Measurements from ENCODE around the gene BCKDK. TPM values are rescaled to one million over a fixed set of nuclear protein-coding genes. Genes with fewer than 3 reads are reported as not detected.

Gene BCKDK
- total and polyA plus RNA-seq, 2 of the 13 experiments (the other 11 are each of a cell fraction or from before 2014, with no cell fraction given) = 24.9 to 42.6 TPM

DNA sequence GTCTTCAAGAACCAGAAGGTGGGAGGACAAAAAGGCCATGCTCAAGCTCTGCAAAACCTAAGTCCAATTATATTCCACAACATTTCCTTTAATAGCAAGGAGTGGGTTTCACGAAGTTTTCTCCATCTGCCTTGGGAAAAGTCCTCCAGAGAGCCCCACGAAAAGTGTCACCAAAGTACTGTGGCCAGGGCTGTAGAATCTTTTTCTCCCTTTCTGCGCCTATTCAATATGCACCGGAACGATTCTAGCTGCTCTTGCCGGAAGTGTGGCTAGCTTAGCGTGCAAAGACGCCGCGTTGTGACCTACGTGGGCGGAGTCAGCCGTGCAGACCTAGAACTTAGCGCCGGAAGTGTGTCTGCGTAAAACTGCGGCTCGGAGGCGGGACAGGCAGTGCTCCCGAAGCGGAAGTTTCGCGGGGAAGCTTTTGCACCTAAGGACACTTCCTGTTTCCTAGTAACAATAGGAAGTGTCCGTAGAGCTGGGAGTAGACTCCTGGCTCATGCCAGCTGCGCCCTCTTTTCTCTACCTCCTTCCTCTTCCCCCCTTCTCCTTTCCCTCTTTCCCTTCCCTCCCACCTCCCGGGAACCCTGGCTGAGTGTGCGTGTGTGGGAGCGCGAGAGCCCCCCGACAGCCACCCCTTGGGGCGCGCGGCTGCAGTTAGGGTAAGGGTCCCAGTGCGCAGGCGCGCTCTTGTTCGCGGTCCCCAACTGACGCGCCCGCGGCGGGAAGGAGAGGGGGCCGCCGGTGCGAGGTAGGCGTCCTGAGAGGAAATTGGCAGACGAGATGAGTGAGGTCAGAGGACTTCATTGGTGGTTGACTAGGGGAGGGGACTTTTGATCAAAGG lies 34.0 kb upstream of the BCKDK start, which contains the start of the genes ZNF646 and ZNF668 (continued):
- TF ChIP-seq, protein P1, sequence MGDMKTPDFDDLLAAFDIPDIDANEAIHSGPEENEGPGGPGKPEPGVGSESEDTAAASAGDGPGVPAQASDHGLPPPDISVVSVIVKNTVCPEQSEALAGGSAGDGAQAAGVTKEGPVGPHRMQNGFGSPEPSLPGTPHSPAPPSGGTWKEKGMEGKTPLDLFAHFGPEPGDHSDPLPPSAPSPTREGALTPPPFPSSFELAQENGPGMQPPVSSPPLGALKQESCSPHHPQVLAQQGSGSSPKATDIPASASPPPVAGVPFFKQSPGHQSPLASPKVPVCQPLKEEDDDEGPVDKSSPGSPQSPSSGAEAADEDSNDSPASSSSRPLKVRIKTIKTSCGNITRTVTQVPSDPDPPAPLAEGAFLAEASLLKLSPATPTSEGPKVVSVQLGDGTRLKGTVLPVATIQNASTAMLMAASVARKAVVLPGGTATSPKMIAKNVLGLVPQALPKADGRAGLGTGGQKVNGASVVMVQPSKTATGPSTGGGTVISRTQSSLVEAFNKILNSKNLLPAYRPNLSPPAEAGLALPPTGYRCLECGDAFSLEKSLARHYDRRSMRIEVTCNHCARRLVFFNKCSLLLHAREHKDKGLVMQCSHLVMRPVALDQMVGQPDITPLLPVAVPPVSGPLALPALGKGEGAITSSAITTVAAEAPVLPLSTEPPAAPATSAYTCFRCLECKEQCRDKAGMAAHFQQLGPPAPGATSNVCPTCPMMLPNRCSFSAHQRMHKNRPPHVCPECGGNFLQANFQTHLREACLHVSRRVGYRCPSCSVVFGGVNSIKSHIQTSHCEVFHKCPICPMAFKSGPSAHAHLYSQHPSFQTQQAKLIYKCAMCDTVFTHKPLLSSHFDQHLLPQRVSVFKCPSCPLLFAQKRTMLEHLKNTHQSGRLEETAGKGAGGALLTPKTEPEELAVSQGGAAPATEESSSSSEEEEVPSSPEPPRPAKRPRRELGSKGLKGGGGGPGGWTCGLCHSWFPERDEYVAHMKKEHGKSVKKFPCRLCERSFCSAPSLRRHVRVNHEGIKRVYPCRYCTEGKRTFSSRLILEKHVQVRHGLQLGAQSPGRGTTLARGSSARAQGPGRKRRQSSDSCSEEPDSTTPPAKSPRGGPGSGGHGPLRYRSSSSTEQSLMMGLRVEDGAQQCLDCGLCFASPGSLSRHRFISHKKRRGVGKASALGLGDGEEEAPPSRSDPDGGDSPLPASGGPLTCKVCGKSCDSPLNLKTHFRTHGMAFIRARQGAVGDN (CRISPR knock-in tag; IDR thresholded peaks at IDR 0.05) = peak; percentile 85
- TF ChIP-seq TMF1 (CRISPR knock-in tag; IDR thresholded peaks at IDR 0.05; ENCODE audit: low read depth) (peak; percentile 85), SP2 (CRISPR knock-in tag; IDR thresholded peaks at IDR 0.05) (peak; percentile 86), RELA (CRISPR knock-in tag; IDR thresholded peaks at IDR 0.05) (no peak), MEIS1 (CRISPR knock-in tag; IDR thresholded peaks at IDR 0.05; ENCODE audit: borderline replicate concordance) (peak; percentile 88; the same call in 1 of the 2 replicates), ZNF251 (CRISPR knock-in tag; IDR thresholded peaks at IDR 0.05) (no peak), ZNF431 (CRISPR knock-in tag; IDR thresholded peaks at IDR 0.05; ENCODE audit: borderline replicate concordance, low read depth) (no peak; the same call in none of the 2 replicates), KDM2A (CRISPR knock-in tag; IDR thresholded peaks at IDR 0.05; ENCODE audit: borderline replicate concordance, low read depth) (peak; percentile 99), PLRG1 (conservative IDR thresholded peaks at IDR 0.05) (no peak), ZMYM4 (CRISPR knock-in tag; IDR thresholded peaks at IDR 0.05) (peak; percentile 15), RBAK (CRISPR knock-in tag; IDR thresholded peaks at IDR 0.05) (no peak), RCOR2 (CRISPR knock-in tag; IDR thresholded peaks at IDR 0.05) (peak; percentile 76), BRCA1 (CRISPR knock-in tag; IDR thresholded peaks at IDR 0.05) (0 out of 2 replicates have a peak, but pooled peaks have one; percentile 22)
- TF ChIP-seq, protein P2, sequence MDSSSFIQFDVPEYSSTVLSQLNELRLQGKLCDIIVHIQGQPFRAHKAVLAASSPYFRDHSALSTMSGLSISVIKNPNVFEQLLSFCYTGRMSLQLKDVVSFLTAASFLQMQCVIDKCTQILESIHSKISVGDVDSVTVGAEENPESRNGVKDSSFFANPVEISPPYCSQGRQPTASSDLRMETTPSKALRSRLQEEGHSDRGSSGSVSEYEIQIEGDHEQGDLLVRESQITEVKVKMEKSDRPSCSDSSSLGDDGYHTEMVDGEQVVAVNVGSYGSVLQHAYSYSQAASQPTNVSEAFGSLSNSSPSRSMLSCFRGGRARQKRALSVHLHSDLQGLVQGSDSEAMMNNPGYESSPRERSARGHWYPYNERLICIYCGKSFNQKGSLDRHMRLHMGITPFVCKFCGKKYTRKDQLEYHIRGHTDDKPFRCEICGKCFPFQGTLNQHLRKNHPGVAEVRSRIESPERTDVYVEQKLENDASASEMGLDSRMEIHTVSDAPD (CRISPR knock-in tag; IDR thresholded peaks at IDR 0.05) = peak; percentile 73
- TF ChIP-seq, protein P3, sequence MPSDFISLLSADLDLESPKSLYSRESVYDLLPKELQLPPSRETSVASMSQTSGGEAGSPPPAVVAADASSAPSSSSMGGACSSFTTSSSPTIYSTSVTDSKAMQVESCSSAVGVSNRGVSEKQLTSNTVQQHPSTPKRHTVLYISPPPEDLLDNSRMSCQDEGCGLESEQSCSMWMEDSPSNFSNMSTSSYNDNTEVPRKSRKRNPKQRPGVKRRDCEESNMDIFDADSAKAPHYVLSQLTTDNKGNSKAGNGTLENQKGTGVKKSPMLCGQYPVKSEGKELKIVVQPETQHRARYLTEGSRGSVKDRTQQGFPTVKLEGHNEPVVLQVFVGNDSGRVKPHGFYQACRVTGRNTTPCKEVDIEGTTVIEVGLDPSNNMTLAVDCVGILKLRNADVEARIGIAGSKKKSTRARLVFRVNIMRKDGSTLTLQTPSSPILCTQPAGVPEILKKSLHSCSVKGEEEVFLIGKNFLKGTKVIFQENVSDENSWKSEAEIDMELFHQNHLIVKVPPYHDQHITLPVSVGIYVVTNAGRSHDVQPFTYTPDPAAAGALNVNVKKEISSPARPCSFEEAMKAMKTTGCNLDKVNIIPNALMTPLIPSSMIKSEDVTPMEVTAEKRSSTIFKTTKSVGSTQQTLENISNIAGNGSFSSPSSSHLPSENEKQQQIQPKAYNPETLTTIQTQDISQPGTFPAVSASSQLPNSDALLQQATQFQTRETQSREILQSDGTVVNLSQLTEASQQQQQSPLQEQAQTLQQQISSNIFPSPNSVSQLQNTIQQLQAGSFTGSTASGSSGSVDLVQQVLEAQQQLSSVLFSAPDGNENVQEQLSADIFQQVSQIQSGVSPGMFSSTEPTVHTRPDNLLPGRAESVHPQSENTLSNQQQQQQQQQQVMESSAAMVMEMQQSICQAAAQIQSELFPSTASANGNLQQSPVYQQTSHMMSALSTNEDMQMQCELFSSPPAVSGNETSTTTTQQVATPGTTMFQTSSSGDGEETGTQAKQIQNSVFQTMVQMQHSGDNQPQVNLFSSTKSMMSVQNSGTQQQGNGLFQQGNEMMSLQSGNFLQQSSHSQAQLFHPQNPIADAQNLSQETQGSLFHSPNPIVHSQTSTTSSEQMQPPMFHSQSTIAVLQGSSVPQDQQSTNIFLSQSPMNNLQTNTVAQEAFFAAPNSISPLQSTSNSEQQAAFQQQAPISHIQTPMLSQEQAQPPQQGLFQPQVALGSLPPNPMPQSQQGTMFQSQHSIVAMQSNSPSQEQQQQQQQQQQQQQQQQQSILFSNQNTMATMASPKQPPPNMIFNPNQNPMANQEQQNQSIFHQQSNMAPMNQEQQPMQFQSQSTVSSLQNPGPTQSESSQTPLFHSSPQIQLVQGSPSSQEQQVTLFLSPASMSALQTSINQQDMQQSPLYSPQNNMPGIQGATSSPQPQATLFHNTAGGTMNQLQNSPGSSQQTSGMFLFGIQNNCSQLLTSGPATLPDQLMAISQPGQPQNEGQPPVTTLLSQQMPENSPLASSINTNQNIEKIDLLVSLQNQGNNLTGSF (CRISPR knock-in tag; IDR thresholded peaks at IDR 0.05) = 0 out of 2 replicates have a peak, but pooled peaks have one; percentile 13
- TF ChIP-seq, protein P4, sequence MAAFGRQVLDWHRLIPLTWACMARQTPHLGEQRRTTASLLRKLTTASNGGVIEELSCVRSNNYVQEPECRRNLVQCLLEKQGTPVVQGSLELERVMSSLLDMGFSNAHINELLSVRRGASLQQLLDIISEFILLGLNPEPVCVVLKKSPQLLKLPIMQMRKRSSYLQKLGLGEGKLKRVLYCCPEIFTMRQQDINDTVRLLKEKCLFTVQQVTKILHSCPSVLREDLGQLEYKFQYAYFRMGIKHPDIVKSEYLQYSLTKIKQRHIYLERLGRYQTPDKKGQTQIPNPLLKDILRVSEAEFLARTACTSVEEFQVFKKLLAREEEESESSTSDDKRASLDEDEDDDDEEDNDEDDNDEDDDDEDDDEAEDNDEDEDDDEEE (CRISPR knock-in tag; IDR thresholded peaks at IDR 0.05) = no peak
